GM18508 (cell line): ENCODE measurements around the gene CD164L2.
"Not testable (repeated sequence)": the region's sequence is repeated elsewhere in the genome, so short reads cannot be mapped to it uniquely, and the experiment has no call there.

Experiments used
- ATAC-seq: cut with Tn5 transposase; IDR thresholded peaks from one replicate; pipeline ENCODE4 v1.9.1; 2021; ENCODE audit warnings: moderate number of reproducible peaks; ENCODE audit not compliant: insufficient read depth, unreplicated experiment

CD164L2 gene

DNA sequence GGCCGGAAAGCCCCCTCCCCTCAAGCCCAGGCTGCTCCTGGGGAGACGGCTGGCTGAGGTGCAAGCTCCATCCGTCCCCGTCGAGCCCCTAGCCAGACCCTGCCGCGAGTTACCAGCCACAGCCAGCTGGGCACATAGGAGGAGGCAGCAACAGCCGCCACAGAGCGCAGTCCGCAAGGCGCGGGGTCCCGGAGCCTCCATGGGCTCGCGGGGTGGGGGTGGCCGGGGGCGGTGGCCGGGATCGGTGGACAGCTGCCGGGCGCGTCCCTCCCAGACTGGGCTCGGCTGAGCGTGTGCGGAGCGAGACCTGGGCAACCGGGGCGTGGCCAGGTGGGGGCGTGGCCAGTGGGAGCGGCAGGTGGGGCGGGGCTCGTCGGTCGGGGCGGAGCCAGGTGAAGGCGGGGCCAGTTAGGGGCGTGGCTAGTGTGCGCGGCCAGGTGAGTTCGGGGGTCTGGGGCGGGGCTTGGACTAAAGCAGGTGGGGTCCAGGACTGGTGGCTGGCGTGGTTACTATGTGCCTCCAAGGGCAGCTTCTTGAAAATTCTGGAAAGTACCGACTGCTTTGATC lies at the start of gene CD164L2:
Gene CD164L2, minus strand, starts transcription at position 295 of the 567 bp plus-strand sequence. Its CDS starts 94 bp downstream, at position 201.
- ATAC-seq: no peak

DNA sequence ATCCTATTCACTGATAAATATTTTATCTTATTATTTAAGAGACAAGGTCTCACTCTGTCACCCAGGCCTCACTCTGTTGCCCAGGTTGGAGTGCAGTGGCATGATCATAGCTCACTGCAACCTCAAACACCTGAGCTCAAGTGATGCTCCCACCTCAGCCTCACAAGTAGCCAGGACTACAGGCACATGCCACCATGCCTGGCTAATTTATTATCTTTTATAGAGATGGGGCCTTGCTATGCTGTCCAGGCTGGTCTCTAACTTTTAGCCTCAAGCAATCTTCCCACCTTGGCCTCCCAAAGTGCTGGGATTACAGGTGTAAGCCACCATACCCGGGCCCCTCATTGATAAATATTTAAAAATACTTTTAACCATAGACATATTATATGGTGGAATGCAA lies 49.6 kb upstream of the CD164L2 start:
- ATAC-seq: not testable (repeated sequence)

DNA sequence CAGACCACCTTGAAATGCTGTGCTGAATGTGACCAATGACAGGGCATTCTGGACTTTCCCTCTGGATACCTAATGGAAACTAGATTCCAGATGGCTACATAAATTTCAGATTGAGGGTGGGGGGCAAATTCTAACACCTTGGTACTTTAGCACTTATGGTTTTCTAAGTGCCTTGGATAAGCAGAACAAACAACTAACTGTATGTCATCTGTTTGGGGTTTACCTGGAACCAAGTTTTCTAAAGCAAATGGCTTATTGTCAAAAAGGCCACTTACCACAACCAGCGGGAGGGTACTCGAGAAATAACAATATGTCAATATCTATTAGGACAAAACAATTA lies 48.4 kb upstream of the CD164L2 start:
- ATAC-seq: no peak

DNA sequence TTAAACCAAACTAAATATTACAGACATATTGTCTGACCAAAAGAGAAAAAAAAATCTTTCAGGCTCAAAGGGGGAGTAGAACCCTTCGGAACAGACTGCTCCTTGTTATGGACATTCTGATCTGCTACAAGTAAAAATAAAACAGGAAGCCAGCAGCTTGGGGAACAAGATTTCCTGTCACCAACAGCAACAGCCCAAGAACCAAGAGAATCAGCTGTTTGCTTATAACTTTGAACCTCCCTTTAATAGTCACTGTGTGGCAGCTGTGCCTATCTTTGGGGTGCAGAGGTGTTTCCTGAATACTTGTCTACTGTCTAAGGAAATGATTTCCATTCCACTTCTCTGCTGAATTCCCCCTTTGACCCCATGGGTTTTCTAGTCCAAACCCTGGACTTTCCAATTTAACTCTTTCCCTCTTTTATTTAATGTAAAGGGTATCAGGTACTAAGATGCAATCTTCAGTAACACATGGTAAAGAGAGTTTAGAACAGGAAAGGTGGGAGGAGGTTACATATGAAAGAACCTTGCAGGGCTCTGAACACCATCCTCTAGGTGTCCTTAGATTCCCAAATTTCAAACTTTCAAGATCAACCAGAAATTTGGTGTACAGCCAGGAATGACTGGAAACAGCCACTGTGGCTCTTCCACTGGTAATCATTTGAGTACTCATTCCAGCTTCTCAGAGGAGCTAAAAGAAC lies 47.9 kb upstream of the CD164L2 start:
- no peak for ATAC-seq

DNA sequence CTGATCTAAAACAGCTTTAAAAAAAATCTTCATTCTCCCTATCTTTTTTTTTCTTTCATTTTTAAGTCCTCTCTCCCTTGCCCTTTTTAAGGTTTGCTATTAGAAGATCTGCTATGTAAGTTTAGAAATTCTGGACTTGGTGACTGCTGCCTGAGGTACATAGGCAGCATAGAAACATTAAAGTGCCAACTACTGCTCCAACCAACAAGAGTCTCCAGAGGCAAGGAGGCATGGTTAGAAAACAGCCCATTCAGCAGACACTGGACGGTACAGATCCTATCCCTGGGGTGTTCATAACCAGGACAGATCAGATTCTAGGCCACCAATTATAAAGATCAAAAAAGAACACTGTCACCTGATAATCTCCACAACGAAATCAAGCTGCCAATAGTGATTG lies 45.9 kb upstream of the CD164L2 start:
- ATAC-seq: no peak

DNA sequence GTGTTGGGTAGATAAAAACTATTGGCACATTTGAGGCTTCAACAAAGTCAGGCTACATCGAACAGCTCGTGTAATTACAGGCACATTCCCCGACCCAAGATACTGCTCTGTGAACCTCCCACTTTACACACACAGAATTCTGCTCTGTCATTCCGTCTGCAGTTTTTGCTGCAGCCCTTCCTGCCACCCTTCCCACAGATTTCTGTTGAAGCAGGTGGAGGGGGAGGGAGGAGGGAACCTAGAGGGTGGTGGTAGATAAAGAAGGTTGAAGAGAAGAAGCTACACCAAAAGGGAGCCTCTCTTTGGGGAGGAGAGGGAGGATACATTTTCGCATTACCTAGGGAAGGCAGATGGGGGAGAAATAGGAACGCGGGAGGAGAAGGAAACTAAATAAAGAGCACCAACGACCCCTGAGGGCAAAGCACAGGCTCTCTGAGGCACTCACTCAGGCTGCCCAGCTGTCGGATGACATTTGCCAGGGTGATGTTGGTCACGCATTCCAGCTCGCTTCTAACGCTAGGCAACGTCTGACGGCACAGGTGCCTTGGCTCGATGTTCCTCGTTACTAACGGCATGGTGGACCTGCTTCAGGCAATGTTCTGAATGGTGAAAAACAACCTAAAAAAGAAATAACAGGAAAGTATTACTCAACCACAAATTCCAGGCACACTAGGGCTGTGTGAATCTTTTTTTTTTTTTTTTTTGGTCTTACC lies 45.3 kb upstream of the CD164L2 start:
- ATAC-seq: no peak

DNA sequence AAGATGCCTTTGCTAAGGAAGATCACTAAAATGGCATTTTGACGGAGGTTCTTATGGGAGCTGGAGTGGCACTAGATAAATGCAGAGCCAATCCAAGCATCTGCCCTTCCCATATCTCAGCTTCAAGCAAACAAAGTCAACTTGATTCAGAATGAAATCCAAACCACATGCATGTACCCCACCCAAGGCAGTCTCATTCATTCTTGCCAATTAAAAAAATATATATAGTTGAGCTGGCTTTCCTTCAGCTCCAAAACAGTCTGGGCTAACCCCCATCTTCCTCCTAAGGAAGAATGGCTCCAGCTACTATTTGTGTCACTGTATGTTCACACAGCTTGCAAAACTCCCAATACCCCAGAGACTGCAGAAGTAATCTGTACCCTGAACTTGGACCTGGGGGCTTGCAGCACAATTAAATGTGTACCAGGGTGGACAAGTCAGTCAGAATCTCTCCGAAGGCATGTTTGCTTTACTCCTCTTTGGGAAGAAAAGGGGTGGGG lies 44.7 kb upstream of the CD164L2 start:
- ATAC-seq: no peak

DNA sequence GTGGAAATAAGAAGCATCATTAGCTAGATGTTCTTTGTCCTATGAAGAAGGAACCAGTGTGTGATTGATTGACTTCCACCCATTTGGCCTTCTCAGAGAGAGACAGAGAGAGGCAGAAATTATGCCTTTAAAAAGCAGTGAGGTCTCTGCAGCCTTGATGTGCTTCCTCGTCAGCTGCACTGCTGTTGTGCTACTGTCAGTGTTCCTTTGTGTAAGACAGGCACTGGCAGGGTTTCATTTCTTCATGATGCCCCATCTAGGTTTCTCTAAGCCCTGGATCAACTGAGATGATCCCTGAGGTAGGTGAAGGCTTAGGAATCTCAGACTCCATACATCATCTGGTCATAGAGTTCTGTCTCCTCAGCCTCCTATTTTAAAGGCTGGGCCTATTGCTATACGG lies 44.2 kb upstream of the CD164L2 start:
- no peak for ATAC-seq

DNA sequence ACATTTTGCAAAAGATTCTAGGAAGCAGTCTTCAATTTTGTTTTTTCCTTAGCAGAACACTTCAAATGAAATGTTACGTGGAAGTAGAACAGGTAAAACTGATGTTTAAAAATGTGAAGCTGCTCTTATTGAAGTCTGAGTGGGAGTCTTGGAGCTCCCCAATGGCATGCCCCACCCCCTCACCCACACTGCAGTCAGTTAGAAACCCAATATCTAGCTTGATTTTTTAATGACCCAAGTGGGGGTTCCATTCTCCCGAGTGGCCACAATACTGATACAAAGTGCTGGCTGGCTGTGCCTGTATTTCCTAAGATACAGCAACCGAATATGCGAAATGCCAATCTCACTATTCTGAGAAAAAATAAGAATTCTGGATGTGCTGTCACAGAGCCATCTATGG lies 40.6 kb upstream of the CD164L2 start:
- ATAC-seq: no peak

DNA sequence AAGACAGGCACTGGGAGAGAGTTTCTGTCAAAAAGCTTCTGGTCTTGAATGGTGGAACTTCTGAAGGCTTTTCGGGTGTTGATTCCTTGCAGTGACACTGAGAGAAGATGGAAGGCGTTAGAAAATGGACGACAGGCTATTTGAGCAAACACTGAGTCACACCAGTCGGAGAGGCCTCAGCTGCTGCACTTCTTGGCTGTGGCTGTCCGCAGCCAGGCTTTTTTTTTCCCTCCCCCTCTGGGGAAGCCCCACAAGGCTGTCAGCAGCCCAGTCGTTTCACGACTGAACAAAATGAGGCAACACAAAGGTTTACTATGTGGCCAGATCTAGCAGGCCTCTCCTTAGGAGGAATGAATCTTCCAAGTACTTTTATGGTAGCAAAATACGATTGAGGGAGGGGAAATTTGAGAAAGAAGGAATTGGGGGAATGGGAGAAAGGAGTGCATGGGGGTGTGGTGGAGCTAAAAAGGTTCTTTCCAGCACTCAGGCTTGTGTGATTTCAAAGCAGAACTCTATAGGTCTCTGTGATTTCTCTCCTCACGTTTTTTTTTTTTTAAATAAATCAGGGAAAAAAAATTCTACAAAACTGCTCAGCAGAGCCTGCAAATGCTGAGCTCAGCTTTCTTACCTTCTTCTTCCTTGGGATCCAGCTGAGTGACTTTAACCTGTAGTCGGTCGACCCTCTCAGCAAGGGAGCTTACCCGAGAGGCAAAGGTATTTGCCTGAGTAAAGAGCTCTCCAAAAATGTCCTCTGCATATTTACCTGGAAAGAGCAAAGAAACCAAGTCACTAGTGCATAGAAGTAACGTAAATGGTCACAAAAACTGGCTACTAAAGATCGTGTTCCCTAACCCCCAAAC lies 35.4 kb upstream of the CD164L2 start:
- ATAC-seq: no peak

DNA sequence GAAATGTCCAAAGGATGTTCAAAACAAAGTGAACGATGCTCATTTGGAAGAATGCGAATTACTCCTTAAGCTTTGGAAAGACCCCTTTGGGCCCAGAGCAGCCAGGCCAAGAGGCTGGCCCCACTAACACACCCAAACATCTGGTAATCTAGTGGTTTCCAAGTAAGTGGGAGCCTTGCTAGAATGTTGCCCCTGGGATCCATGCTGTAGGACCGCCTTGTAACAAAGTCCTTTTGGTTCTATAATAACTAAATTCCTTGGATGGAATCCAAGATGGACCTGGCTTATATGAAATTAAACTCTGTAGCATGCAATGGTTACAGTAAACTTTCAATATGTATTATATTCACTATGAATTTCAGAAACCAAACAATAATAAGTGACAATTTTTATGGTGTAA lies 34.6 kb upstream of the CD164L2 start:
- no peak for ATAC-seq

DNA sequence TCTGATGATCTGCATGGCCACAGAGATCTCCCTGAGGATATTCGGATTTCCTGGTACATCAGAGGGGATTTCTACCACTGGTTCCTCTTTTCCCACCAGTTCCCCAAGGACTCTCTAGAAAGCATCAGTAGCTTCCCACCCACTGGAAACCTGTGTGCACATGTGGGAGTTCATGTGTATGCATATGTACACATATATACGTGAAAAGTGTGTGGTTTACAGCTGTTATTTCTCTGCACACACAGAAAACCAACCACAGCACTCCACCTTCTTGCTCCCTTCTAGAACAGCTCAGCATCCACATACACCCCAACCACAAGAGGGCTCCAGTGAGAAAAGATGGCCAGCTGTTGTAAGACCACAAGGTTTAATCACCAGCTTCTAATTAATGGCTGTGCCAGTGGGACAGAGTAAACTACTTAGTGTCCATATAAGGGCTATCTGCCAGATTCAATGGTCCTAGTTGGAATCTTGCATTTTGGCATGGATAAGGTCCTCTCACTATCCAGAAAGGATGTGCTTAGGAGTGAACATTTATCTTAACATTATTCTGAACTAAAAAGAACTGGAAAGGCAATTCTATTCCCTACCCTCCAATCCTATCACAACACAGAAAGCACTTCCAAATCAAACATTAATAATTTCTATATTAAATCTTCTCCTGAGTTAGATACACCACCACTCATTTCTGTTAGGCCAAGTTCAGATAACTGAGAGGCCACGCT lies 33.4 kb upstream of the CD164L2 start:
- no peak for ATAC-seq

DNA sequence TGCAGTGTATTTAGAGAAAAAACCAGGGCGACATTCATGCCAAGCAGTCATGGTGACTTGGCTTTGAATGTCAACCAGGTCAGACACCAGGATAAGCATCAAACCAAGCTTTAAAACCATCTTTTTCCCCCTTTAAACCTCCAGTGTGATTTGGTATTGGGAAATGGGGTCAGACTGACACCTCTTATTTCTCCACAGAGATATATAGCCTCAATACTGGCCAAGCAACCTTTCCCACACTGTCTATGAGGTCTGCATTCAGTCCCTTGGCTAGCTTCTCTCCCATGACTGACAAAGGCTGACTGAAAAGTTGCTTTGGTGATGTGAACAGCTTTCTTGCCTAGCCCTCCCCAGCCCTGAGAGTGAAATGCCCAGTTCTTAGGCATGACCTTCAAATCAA lies 31.0 kb upstream of the CD164L2 start:
- no peak for ATAC-seq

DNA sequence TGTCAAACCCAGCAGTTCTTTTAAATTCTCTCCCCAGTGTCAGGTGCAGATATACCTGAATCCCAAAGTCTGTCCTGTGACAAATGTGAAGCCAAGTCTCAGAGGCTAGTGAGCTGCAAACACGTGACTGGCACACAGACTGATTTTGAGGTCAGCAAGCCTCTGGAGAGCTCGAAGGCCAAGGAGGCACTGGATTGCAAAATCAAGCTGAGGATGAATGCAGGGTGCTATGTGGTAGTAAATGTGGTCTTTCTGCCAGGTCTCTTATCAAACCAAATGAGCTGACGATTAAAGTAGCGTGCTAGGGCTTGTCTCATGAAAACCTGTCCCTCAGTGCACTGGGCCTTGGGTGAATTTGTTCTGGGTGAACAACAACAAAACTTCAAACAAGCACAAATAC lies 29.9 kb upstream of the CD164L2 start:
- ATAC-seq: no peak

DNA sequence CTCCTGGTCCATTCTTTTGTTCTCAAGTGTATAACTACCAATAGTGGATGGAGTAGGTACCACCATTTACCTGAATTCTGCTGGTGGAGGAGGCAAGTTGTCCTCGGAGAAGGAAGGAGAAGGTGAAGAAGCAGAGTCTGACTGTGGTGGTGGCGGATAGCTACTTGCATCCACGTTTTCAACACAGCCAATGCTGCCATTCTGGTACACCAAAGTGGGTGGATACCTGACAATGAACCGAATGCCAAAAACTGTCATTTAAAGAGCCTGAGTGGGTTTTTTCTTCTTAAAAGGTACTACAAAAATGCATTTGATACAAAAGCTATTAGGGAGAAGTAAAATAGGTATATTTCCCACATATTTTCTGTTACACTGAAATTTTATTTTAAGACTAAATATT lies 29.4 kb upstream of the CD164L2 start:
- ATAC-seq: no peak

DNA sequence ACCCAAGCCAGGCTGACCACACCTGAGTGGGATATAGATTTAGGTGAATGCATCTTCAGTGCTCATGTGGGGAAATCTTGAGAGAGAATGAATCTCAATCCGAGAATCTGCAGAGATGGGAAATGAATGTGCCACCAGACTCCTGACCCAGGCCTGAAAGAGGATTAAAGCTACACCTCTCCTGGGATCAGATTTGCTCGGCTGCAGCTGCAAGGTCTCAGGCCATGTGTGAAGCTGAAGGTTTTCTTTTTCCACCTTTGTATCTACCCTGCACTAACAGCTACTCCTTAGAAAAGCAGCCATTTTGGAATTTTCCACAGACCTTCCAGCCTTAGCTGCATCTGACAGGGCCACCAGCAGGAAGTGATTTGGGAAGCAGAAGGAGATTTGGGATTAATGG lies 27.6 kb upstream of the CD164L2 start:
- no peak for ATAC-seq

DNA sequence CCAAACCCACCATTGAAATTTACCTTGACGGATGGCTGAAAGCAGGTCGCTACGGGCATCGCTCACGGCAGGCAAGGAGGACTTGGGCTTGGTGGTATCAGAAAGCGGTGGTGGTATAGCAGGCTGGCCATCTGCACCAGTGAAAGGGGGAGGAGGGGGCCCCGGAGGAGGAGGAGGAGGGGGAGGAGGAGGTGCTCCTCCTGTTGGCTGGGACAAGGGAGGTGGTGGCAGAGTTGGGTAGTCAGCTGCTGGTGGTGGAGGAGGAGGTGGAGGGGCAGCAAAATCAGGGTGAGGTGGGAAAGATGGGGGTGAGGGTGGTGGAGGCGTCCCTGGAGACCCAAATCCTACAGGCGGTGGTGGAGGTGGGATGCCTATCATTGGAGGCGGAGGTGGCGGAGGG lies 26.5 kb upstream of the CD164L2 start:
- ATAC-seq: no peak

DNA sequence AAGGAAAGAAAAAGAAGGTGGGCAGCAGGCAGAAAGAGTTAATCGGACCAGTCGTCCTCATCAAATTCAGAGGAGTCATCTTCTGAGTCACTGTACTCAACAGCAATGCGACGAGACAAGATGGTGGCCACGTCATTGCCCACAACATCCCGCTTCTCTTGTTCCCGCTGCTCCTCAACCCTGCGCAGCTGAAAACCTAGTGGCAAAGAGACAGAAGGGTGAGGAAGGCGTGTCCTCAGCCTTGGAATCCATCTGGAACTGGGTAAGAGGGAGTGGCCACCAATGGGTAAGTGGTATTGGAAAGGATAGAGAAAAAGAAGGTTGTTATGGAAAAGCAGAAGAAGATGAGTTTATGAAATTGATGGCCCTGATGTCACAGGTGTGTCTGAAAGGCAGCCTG lies 25.0 kb upstream of the CD164L2 start:
- no peak for ATAC-seq

DNA sequence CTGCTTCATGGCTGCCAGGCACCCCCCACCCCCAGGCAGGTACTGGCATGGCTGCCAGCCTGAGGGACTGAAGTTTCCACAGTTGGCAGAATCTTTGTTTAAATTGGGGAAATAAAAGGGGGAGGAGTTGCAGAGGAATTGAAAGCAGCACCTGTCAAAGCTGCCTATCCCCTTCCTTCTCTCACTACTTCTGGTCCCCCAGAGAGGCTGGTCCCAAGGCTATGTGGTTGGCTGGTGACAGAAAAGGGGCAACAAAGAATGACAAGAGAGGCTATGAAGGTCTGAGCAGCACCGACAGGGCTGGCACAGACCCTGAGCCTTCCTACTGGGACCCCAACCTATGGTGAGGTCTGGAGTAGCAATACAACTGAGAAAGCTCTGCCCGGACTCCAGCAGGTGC lies 23.7 kb upstream of the CD164L2 start:
- not testable (repeated sequence) for ATAC-seq

DNA sequence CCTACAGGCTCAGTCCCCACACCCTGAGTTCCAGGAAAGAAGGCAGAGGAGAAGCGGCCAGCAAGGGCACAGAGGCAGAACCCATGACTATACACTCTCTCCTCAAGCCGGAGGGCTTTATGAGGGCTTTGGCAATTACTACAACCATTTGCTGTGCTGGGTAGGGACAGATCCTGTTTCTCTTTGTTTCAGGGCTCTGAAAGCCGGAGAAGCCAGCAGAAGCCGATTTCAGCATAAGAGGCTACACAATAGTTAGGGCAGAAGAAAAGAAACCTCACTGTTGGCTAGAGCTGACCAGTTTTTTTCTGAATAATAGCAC lies 23.2 kb upstream of the CD164L2 start:
- ATAC-seq: no peak
